B cell (primary cell): ENCODE measurements around the gene LTO1. TPM values are rescaled to one million over a fixed set of nuclear protein-coding genes. Genes with fewer than 3 reads are reported as not detected.

ENCODE experiments used
- ATAC-seq: fragments of 200-7000 bp; cut with Tn5 transposase; one replicate; pipeline ENCODE4 v1.10.0; 2021; ENCODE audit warnings: low read depth, mild to moderate bottlenecking, moderate number of reproducible peaks, moderate library complexity
- CTCF ChIA-PET: fragments of 350-600 bp; sonication (Branson Sonifier 250); formaldehyde crosslinking; loops from one replicate; lab custom pipeline; 2021; ENCODE audit warnings: antibody characterized with exemption, inconsistent platforms; lab: Charles Lee
- POLR2A ChIA-PET: fragments of 350-600 bp; sonication (Branson Sonifier 250); formaldehyde crosslinking; loops from one replicate; lab custom pipeline; 2021; ENCODE audit warnings: antibody characterized with exemption; lab: Charles Lee
- DNase-seq: peaks from one replicate; pipeline ENCODE4 v3.0.0; 2013
- H2AFZ ChIP-seq: 2 replicates; pipeline ENCODE4 v1.6.1; 2012; ENCODE audit warnings: mild to moderate bottlenecking, low read depth, low read length; ENCODE audit not compliant: insufficient read depth, poor library complexity, severe bottlenecking
- H3K27ac ChIP-seq, 2 donors: 1 replicate in 1 of 2; 2 replicates in 1 of 2; pipeline ENCODE4 v1.5.1; 2012 to 2013; ENCODE audit warnings: low read length in 2 of 2, mild to moderate bottlenecking in 2 of 2, moderate library complexity in 1 of 2
- H3K27me3 ChIP-seq, 4 experiments: fragments of 200-600 bp in 1 of 4; sonication (generic) in 1 of 4; replicated peaks in 1 of 4; 1 replicate in 2 of 4; 2 replicates in 2 of 4; pipeline versions ENCODE4 v1.6.1 to v1.7.0; 2013 to 2016; ENCODE audit warnings: low read length in 3 of 4, mild to moderate bottlenecking in 2 of 4, mixed read lengths in 1 of 4, moderate library complexity in 1 of 4; ENCODE audit not compliant: insufficient read depth in 4 of 4, control insufficient read depth in 3 of 4; ENCODE audit errors: control extremely low read depth in 1 of 4
- H3K36me3 ChIP-seq, 2 experiments: replicated peaks in 1 of 2; 1 replicate in 1 of 2; 2 replicates in 1 of 2; pipeline versions ENCODE4 v1.6.1 to v1.7.1; 2013; ENCODE audit warnings: low read length in 1 of 2; ENCODE audit not compliant: insufficient read depth in 2 of 2, control insufficient read depth in 1 of 2; ENCODE audit errors: control extremely low read depth in 1 of 2, extremely low read depth in 1 of 2
- H3K4me1 ChIP-seq, 2 donors: fragments of 200-600 bp in 1 of 2; sonication (generic) in 1 of 2; 1 replicate in 1 of 2; 2 replicates in 1 of 2; pipeline versions ENCODE4 v1.5.1 to v1.6.1; 2013 to 2017; ENCODE audit warnings: low read length in 2 of 2; ENCODE audit not compliant: control insufficient read depth in 2 of 2, insufficient read depth in 2 of 2
- H3K4me2 ChIP-seq: replicated peaks from 2 replicates; pipeline ENCODE3; 2012; ENCODE audit warnings: mild to moderate bottlenecking, low read depth, low read length; ENCODE audit not compliant: poor library complexity, severe bottlenecking
- H3K4me3 ChIP-seq, 5 experiments: fragments of 200-600 bp in 1 of 5; sonication (generic) in 1 of 5; 1 replicate in 3 of 5; 2 replicates in 2 of 5; pipeline versions ENCODE4 v1.5.1 to v1.7.0; 2011 to 2016; ENCODE audit warnings: low read length in 4 of 5, mild to moderate bottlenecking in 4 of 5, low read depth in 2 of 5, control low read depth in 1 of 5, moderate library complexity in 1 of 5; ENCODE audit not compliant: insufficient read depth in 1 of 5; ENCODE audit errors: control extremely low read depth in 1 of 5, extremely low read depth in 1 of 5
- H3K79me2 ChIP-seq: fragments of 200-600 bp; sonication (generic); one replicate; pipeline ENCODE4 v1.6.0; 2016; ENCODE audit warnings: low read length; ENCODE audit not compliant: control insufficient read depth, insufficient read depth
- H3K9ac ChIP-seq: fragments of 200-600 bp; sonication (generic); 2 replicates; pipeline ENCODE4 v1.6.1; 2017; ENCODE audit warnings: mild to moderate bottlenecking, low read length, moderate library complexity
- H3K9me3 ChIP-seq, 3 donors: one replicate each; pipeline versions ENCODE4 v1.6.1 to v1.7.1; 2013; ENCODE audit warnings: low read length in 2 of 3; ENCODE audit not compliant: control insufficient read depth in 2 of 3, insufficient read depth in 1 of 3; ENCODE audit errors: control extremely low read depth in 1 of 3
- H4K20me1 ChIP-seq: 2 replicates; pipeline ENCODE4 v1.6.0; 2012; ENCODE audit warnings: mild to moderate bottlenecking, low read length; ENCODE audit not compliant: insufficient read depth, control insufficient read depth, poor library complexity, severe bottlenecking
- H3K27ac Mint-ChIP-seq: one replicate; pipeline ENCODE4 v1.8.0; 2021; ENCODE audit warnings: mixed read lengths
- H3K27me3 Mint-ChIP-seq: one replicate; pipeline ENCODE4 v1.8.0; 2021; ENCODE audit warnings: mixed read lengths
- H3K4me1 Mint-ChIP-seq: one replicate; pipeline ENCODE4 v1.8.0; 2021; ENCODE audit warnings: mixed read lengths
- H3K4me3 Mint-ChIP-seq: one replicate; pipeline ENCODE4 v1.8.0; 2021; ENCODE audit warnings: mixed read lengths
- H3K9me3 Mint-ChIP-seq: one replicate; pipeline ENCODE4 v1.8.0; 2022; ENCODE audit warnings: mixed read lengths; ENCODE audit not compliant: insufficient read depth
- EZH2 ChIP-seq: IDR thresholded peaks from 2 replicates; pipeline ENCODE4 v1.6.1; 2012; ENCODE audit warnings: borderline replicate concordance, low read depth, mild to moderate bottlenecking, moderate library complexity, low read length; ENCODE audit not compliant: insufficient read depth, poor library complexity, severe bottlenecking
- WGBS: methylation state at CpG from one replicate; pipeline ENCODE4 v1.1.5; 2013; ENCODE audit warnings: missing lambda C conversion rate; ENCODE audit not compliant: insufficient coverage; 5-methylcytosine and 5-hydroxymethylcytosine counted together
- intact Hi-C: fragments of 100-400 bp; cut with micrococcal nuclease; formaldehyde crosslinking; loops from one replicate; pipeline ENCODE4 v1.10.0; 2022
- polyA plus RNA-seq: library from polyadenylated mRNA; depleted of rRNA; stranded (reverse); fragments of >200 nt; gene quantifications from 2 replicates; pipeline ENCODE4 v1.2.3, GENCODE V29; 2012
- total RNA-seq, 2 donors: library from RNA; stranded (reverse); fragments of 120-200 nt in 1 of 2; gene quantifications; 1 replicate in 1 of 2; 2 replicates in 1 of 2; pipeline versions ENCODE4 v1.2.3 to v1.2.4, GENCODE V29; 2013 to 2022
- TF ChIP-seq, protein P1 (sequence below): fragments of 200-600 bp; IDR thresholded peaks from one replicate; pipeline ENCODE4 v1.8.0; 2022; ENCODE audit warnings: antibody characterized with exemption, mild to moderate bottlenecking

The LTO1 gene
- total and polyA plus RNA-seq, 2 donors (not counting 1 experiment from before 2014, with no cell fraction given): 44.4 to 68.8 TPM

DNA sequence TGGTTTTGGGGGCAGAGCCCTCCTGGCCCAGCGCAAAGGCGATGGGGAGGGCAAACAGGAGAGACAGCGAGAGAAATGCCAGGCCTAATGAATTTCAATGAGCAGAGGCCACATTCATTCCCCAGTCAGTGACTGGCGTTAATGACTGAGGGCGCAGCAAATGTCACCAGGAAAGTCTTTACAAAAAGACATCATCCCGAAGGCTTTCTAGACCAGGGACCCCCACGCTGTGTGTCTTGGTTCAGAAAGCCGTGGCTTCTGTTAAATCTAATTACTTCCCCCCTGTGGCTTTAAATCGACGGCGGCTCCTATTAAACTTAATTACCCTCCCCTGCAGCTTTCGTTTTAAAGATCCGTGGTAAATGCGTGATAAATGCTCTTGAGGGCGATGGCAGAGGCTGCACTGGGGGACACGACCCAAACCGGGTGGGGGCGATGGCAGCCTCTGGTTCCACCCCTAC is 30.2 kb upstream of the LTO1 start:
- H3K27me3 Mint-ChIP-seq: peaks cover 48% of the 10 kb centered on the region
- peaks cover 0 to 76% (median 27%) of the 10 kb centered on the region in 4 experiments for H3K27me3 ChIP-seq
- ChIA-PET POLR2A (no interaction called here), CTCF (no interaction called here)
- no peak overlapping the region for H3K27ac Mint-ChIP-seq
- TF ChIP-seq EZH2: no peak
- TF ChIP-seq, protein P1, sequence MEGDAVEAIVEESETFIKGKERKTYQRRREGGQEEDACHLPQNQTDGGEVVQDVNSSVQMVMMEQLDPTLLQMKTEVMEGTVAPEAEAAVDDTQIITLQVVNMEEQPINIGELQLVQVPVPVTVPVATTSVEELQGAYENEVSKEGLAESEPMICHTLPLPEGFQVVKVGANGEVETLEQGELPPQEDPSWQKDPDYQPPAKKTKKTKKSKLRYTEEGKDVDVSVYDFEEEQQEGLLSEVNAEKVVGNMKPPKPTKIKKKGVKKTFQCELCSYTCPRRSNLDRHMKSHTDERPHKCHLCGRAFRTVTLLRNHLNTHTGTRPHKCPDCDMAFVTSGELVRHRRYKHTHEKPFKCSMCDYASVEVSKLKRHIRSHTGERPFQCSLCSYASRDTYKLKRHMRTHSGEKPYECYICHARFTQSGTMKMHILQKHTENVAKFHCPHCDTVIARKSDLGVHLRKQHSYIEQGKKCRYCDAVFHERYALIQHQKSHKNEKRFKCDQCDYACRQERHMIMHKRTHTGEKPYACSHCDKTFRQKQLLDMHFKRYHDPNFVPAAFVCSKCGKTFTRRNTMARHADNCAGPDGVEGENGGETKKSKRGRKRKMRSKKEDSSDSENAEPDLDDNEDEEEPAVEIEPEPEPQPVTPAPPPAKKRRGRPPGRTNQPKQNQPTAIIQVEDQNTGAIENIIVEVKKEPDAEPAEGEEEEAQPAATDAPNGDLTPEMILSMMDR: no peak
- ATAC-seq (no peak), DNase-seq (no peak)
- 9% methylated on average over 8 of the region's 18 CpGs for WGBS
- H3K4me1 Mint-ChIP-seq: peaks cover 17% of the 10 kb centered on the region
- H3K9me3 Mint-ChIP-seq: no peaks in the 10 kb centered on the region
- no peak overlapping the region for H3K27ac ChIP-seq
- intact Hi-C loops: no loop called here
- H3K4me2 ChIP-seq: peak overlapping the region; percentile 30
- H3K36me3 ChIP-seq: no peaks in the 10 kb centered on the region
- H3K4me3 Mint-ChIP-seq: no peak overlapping the region
- no peak overlapping the region for H3K4me3 ChIP-seq
- no peaks in the 10 kb centered on the region for H4K20me1 ChIP-seq
- H3K9ac ChIP-seq: no peak overlapping the region
- no peaks in the 10 kb centered on the region for H3K79me2 ChIP-seq
- no peak overlapping the region for H2AFZ ChIP-seq
- H3K9me3 ChIP-seq: peaks cover 0 to 8% (median 0%) of the 10 kb centered on the region in 3 donors
- peaks cover 17 to 31% of the 10 kb centered on the region in 2 donors for H3K4me1 ChIP-seq

DNA sequence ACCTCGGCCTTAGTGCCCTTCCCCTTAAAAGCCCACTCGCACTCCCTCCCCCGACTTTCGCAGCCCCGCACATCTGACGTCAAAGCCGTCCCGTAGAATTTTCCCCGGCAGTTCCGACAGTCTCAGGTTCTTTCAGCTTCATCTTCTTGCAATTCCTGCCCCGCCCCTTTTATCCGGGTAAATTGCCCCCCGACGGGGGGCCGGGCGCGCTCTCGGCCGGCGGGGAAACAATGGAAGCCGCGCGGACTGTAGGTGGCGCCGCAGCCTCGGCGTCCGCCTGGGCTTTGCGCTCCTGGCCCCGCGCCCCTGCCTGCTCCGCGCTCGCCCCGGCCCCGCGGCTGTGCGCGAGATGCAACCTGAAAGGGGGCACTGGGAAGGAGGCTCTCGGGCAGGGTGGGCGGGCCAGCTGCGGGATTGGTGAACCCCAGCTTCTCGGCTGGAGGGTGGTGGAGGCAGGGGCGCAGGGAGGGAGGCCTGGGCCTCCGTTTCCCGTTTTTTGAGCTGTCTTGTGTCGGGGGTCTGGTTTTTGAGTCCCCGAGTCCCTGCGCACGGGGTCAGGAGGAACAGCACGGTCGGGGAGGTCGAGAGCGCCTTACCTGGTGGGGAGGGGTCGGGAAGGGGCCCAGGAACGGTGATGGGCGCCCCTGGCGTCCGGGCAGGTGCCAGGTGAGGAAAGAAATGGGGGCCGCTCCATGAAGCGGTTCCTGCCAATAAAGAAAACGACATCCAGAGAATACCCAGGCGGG is 29.5 kb upstream of the LTO1 start:
- no peak overlapping the region for H3K9ac ChIP-seq
- no peak overlapping the region for H3K27ac ChIP-seq
- no peak overlapping the region for H3K4me3 ChIP-seq
- no peaks in the 10 kb centered on the region for H3K79me2 ChIP-seq
- intact Hi-C loops: no loop called here
- peaks cover 0 to 8% (median 0%) of the 10 kb centered on the region in 3 donors for H3K9me3 ChIP-seq
- H3K27me3 ChIP-seq: peaks cover 0 to 74% (median 28%) of the 10 kb centered on the region in 4 experiments
- TF ChIP-seq, protein P1: no peak
- TF ChIP-seq EZH2: no peak
- H3K4me2 ChIP-seq: peak overlapping the region; percentile 52
- no peaks in the 10 kb centered on the region for H3K36me3 ChIP-seq
- DNase-seq (no peak), ATAC-seq (no peak)
- Mint-ChIP-seq H3K4me3 (peak overlapping the region; percentile 39), H3K9me3 (no peaks in the 10 kb centered on the region), H3K27ac (no peak overlapping the region), H3K4me1 (peaks cover 17% of the 10 kb centered on the region), H3K27me3 (peaks cover 47% of the 10 kb centered on the region)
- POLR2A ChIA-PET: no interaction called here
- no peak overlapping the region for H2AFZ ChIP-seq
- peaks cover 17 to 31% of the 10 kb centered on the region in 2 donors for H3K4me1 ChIP-seq
- H4K20me1 ChIP-seq: no peaks in the 10 kb centered on the region
- 4% methylated on average over 52 of the region's 63 CpGs for WGBS
- CTCF ChIA-PET: no interaction called here
